Thyroid gland (tissue), 4 donors: ENCODE data around the gene TAOK3. TPM values are rescaled to one million over a fixed set of nuclear protein-coding genes. Genes with fewer than 3 reads are reported as not detected.
A peak's percentile ranks its signal among the peaks of the same experiment; 100 is the strongest.

Source experiments
- DNase-seq, 2 donors: peaks; one replicate each; pipeline ENCODE4 v3.0.0-alpha.2; 2019
- H3K27ac ChIP-seq, 3 donors: fragments of 200-600 bp; sonication (generic); 1 replicate in 2 of 3; 2 replicates in 1 of 3; pipeline ENCODE4 v1.5.1; 2016 to 2019; ENCODE audit warnings: mild to moderate bottlenecking in 1 of 3, moderate library complexity in 1 of 3
- H3K27me3 ChIP-seq: fragments of 200-600 bp; sonication (generic); one replicate; pipeline ENCODE4 v1.5.1; 2019
- H3K36me3 ChIP-seq, 2 donors: fragments of 200-600 bp; sonication (generic); one replicate each; pipeline ENCODE4 v1.5.1; 2016 to 2019
- H3K4me1 ChIP-seq, 2 donors: fragments of 200-600 bp; sonication (generic); one replicate each; pipeline ENCODE4 v1.5.1; 2017 to 2019
- H3K4me3 ChIP-seq, 3 donors: fragments of 200-600 bp; sonication (generic); replicated peaks in 1 of 3; 1 replicate in 2 of 3; 2 replicates in 1 of 3; pipeline ENCODE4 v1.5.1; 2016; ENCODE audit warnings: mild to moderate bottlenecking in 1 of 3
- H3K9me3 ChIP-seq: fragments of 200-600 bp; sonication (generic); one replicate; pipeline ENCODE4 v1.5.1; 2017
- POLR2A ChIP-seq, 2 donors: fragments of 450-650 bp; IDR thresholded peaks; one replicate each; pipeline ENCODE4 v1.6.1; 2017; ENCODE audit warnings: antibody characterized with exemption in 2 of 2, mild to moderate bottlenecking in 2 of 2, moderate library complexity in 1 of 2
- WGBS, 2 donors: methylation state at CpG; one replicate each; pipeline ENCODE4 v1.1.5; 2017; 5-methylcytosine and 5-hydroxymethylcytosine counted together
- intact Hi-C: fragments of 100-400 bp; cut with DNase I; formaldehyde crosslinking; loops from one replicate; pipeline ENCODE4 v1.15.1; 2023
- total RNA-seq, 4 donors: library from RNA; depleted of rRNA; stranded (reverse); fragments of >200 nt; gene quantifications; one replicate each; pipeline ENCODE4 v1.2.3, GENCODE V29; 2016
- TF ChIP-seq, protein P1 (sequence below), 6 experiments: fragments of 200-600 bp in 3 of 6; fragments of 450-650 bp in 3 of 6; sonication (generic) in 3 of 6; IDR thresholded peaks; one replicate each; pipeline ENCODE4 v1.5.1; 2016 to 2019; ENCODE audit warnings: antibody characterized with exemption in 6 of 6, mild to moderate bottlenecking in 2 of 6, inconsistent platforms in 1 of 6, moderate library complexity in 1 of 6

TAOK3 gene
- total RNA-seq, 4 donors from 2014 or later, result 38.4 to 65.3 (median 50.2) TPM

DNA sequence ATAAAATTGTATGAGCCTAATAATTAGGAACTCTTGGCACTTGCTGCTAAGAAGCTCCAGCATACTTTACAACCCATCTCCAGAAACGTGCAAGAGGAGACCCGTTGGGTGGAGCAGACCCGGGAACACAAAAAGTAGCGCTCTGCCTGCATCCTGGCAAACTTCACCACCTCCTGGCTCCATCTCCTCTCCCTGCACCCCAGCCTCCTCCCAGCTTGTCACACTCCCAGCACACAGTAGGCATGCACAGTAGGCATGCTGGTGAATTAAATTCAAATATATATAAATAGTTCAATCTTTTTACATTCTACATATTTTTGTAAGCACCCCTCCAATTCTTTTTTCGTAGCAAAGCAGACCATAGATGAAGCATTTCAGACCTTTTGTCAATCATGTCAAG is 270.1 kb downstream of the TAOK3 start:
- peaks cover 10 to 15% of the 10 kb centered on the region in 2 donors for H3K4me1 ChIP-seq

DNA sequence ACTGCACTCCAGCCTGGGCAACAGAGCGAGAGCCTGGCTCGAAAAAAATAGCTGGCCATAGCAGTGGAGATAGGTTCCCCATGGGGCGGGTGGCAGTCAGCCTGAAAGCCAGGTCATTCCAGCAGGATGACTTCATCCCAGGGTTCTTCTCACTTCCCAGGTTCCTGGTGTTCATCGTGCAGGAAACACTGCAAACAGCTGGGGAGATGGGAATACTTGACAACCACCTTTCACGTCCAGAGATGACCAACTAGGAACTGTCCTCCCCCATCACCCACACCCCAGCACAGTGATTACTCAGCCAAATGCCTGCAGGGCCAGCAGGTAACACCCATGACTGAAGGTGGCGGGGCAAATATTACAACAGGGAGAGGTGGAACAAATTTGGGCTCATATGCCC is 270.6 kb downstream of the TAOK3 start:
- Histone ChIP-seq H3K27ac (no peak overlapping the region), H3K9me3 (no peaks in the 10 kb centered on the region), H3K27me3 (no peaks in the 10 kb centered on the region), H3K36me3 (no peaks in the 10 kb centered on the region), H3K4me1 (peaks cover 8 to 11% of the 10 kb centered on the region in 2 donors), H3K4me3 (no peak overlapping the region)
- peak in 1 of 2 donors; percentile 11 for DNase-seq
- intact Hi-C loops, result loop anchor here (5.0 kb wide), 1 partner anchor 40 kb away; the partner anchor contains the start of gene WSB2
- no peak for TF ChIP-seq POLR2A (IDR thresholded peaks at IDR 0.05)
- TF ChIP-seq, protein P1, sequence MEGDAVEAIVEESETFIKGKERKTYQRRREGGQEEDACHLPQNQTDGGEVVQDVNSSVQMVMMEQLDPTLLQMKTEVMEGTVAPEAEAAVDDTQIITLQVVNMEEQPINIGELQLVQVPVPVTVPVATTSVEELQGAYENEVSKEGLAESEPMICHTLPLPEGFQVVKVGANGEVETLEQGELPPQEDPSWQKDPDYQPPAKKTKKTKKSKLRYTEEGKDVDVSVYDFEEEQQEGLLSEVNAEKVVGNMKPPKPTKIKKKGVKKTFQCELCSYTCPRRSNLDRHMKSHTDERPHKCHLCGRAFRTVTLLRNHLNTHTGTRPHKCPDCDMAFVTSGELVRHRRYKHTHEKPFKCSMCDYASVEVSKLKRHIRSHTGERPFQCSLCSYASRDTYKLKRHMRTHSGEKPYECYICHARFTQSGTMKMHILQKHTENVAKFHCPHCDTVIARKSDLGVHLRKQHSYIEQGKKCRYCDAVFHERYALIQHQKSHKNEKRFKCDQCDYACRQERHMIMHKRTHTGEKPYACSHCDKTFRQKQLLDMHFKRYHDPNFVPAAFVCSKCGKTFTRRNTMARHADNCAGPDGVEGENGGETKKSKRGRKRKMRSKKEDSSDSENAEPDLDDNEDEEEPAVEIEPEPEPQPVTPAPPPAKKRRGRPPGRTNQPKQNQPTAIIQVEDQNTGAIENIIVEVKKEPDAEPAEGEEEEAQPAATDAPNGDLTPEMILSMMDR (IDR thresholded peaks at IDR 0.05), result no peak
- 83 to 92% methylated on average over 6 of the region's 6 CpGs for WGBS, 2 donors

More for the DNA sequence above, 270.1 kb downstream of the TAOK3 start:
- Histone ChIP-seq H3K27ac (peak overlapping the region in 2 of 3 donors; percentile 76 to 96), H3K36me3 (no peaks in the 10 kb centered on the region), H3K9me3 (no peaks in the 10 kb centered on the region), H3K4me3 (peak overlapping the region; percentile 12 to 98 (median 70)), H3K27me3 (no peaks in the 10 kb centered on the region)
- WGBS, 2 donors, result 23 to 29% methylated on average over 5 of the region's 5 CpGs
- DNase-seq, result no peak
- intact Hi-C loops, result loop anchor here (5.0 kb wide), 1 partner anchor 40 kb away; the partner anchor contains the start of gene WSB2
- TF ChIP-seq, protein P1 (IDR thresholded peaks at IDR 0.05), result no peak
- no peak for TF ChIP-seq POLR2A (IDR thresholded peaks at IDR 0.05)

DNA sequence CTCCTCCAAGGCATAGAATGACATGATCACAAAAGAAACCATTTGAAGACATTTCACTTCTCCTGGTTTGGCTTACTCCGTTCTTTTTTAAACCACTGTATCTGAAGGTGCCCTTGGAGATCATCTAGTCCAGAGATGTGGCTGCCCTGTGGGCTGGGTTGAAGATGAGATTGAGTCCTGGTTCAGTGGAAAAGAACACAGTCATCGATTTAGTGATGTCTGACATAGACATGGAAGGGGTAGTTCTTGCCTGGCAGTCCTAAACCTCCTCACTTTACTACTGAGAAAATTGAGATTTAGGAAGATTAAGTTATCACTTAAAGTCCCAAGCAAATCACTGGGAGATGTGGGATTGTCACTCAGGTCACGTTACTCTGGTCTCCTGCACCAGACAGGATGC is 271.7 kb downstream of the TAOK3 start:
- H3K4me3 ChIP-seq, result no peak overlapping the region
- no peak for TF ChIP-seq POLR2A (IDR thresholded peaks at IDR 0.05)
- TF ChIP-seq, protein P1 (IDR thresholded peaks at IDR 0.05), result no peak
- peaks cover 8 to 11% of the 10 kb centered on the region in 2 donors for H3K4me1 ChIP-seq
- intact Hi-C loops, result loop anchor here (5.0 kb wide), 1 partner anchor 39 kb away; the partner anchor contains the start of gene WSB2
- no peaks in the 10 kb centered on the region for H3K36me3 ChIP-seq
- 91 to 94% methylated on average over 3 of the region's 3 CpGs for WGBS, 2 donors
- H3K27me3 ChIP-seq, result no peaks in the 10 kb centered on the region
- no peaks in the 10 kb centered on the region for H3K9me3 ChIP-seq
- no peak for DNase-seq
- no peak overlapping the region for H3K27ac ChIP-seq

Other genes with a start within 250 kb of the TAOK3 start
- gene PEBP1, start 236.8 kb downstream of the TAOK3 start, total RNA-seq, result 1,000 to 10,000 TPM in 3 of 4 donors, 100 to 1,000 TPM in 1; 695 to 2,015 (median 1,366) TPM
- gene SUDS3, start 3.6 kb upstream of the TAOK3 start, total RNA-seq, result 10 to 100 TPM; 56.5 to 75.7 (median 62.7) TPM